HK-2 (cell line): ENCODE data around the gene SSBP3.

Experiments used
- DNase-seq: peaks from one replicate; pipeline ENCODE4 v3.0.0-alpha.2; 2018; ENCODE audit not compliant: unreplicated experiment

The SSBP3 gene

GRCh38 chr1:54284781-54285529 lies 121.2 kb downstream of the SSBP3 start:
- no peak for DNase-seq

DNA sequence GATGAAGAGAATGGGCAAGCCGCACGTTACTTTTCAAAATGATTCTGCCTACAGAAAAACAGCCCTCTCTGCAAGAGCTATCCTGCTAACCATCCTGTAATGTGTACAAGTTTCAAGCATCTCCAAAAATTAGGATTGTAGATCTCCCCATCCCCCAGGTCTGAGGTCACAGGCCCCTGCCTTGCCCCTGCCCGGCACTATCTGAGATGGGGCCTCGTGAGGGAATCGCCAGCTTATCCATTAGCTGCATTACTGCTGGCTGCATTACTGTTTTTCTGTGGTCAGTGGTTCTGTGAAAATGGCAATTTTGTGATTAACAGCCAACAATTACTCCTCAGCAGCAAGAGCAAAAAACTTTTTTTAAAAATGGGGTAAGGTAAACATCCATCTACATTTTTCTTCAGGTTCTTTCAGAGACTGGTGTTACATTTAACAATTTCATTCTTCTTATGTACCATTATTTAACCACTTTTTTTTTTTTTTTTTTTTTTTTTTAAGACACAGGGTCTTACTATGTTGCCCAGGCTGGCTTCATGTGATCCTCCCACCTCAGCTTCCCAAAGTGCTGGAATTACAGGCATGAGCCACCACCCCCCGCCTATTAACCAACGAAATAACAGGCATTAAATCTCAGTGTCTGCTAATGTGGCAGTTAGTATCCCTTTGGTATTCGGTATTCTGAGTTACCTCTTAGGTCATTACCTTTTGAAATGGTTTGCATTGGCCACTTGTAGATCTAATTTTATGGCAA lies 122.4 kb downstream of the SSBP3 start:
- no peak for DNase-seq

DNA sequence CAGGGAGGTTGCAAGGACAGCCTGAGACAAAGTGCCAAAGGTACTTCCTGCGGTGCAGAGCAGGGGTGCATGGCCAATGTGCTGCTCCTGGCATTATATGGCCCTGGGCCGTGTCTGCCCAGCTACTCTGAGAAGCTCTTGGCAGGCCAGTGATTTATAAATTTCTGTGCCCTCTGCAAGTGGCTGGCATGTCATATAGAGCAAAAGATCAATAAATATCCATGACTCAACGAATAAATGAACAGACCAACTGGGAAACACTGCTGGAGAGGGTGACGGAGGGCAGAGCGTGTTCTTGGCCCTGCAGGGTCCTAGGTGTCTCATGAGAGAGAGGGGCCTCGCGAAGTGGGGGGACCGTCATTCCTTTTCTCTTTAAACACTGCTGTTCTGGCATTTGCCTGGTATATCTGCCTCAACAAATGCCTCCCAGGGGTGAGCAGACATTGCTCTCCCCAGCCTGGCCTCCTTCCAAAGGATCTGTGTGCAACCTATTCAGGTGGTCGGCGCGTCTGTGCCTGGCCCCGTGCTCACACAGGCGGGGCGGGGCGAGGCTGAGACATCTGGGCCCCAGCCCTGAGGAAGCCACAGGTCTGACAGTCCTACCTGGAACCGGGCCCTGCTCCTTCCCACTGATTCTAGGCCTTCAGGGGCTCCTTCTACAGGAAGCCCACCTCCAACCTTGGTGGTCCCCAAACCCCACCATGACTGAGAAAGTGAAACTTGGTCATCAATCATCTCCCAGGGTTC lies 123.9 kb downstream of the SSBP3 start:
- DNase-seq = no peak

- DNase-seq = no peak
Observed at GRCh38 chr1:54280651-54281050, 125.5 kb downstream of the SSBP3 start.

DNA sequence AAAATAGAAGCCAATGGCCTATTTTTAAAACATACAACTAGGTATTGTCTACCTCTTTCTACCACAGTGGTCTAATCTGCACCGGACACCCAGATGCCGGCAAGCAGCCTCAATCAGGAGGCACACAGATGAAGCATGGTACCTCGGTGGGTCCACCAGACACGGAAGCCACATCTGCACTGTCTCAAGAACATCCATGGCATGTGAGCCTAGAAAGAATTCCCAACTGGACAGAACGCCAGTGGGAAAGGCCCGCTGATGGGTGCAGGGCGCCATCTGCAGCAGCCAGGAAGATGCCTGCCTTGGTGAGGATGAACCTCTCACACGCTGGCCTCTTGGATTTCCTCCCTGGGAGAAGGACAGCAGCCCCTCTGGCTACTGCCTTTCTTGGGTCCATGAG lies 126.7 kb downstream of the SSBP3 start:
- DNase-seq = no peak

DNA sequence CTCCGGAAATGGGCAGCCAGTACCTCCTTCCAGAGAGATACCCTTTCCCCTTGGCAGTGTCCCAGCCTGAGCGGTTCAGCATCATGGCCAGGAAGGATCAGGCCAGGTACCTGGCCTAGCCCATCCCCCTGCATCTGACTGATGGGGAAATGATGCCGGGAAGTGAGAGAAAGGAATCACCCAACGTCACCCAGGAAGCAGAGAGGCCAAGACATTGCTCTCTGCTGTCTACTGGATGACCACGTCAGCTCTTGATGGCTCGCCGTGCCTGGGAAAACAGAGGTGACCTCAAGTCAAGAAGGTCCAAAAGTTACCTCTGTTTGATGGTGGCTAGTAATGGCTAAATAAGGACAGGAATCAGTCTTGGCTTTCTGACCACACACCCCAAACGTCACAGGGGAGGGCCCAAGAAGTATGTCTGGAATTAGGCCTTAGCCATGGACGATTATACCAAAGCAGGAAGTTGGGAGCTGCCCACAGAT lies 127.2 kb downstream of the SSBP3 start:
- DNase-seq = peak; percentile 29

DNA sequence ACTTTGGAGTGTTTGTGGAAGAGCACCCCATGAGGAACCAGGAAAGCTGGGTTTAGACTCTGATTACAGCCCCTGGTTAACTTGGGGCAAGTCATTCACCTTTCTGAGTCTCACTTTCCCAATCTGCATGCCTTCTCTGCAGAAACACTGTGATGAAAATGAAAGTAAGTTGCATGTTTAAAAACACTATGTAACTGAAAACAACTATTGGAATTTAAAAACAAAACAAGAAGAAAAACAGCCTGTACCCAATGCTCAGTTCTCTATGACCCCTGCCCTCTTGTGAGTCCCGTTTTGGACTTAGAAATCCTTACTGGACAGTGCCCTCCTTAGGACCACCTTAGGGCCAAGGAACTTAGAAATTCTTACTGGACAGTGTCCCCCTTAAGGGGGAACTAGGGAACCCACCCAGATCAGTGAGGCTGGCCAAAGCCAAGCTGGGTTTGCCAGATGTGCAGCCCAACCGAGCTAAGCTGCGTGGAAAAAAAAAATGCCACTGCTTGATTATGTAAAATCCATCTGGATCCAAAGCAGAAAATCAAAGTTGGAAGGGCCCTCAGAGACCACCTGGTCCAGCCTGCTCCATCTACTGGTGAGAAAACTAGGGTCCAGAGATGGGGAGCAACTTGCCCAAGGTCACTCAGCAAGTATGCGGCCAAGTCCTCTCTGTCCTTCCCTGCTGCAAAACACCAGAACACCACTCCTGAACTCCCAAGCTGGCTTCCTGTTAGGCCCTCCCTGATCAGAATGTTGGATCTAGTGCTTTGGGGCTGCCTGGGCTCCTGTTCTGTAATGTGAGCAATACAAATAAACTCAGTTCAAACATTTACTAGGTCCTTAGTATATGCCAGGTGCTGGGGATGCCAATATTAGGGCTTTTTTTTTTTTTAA lies 128.5 kb downstream of the SSBP3 start:
- DNase-seq = no peak

- no peak for DNase-seq
Observed at GRCh38 chr1:54276617-54277450, 129.4 kb downstream of the SSBP3 start.

GRCh38 chr1:54275349-54275748 lies 130.8 kb downstream of the SSBP3 start:
- DNase-seq = no peak

DNA sequence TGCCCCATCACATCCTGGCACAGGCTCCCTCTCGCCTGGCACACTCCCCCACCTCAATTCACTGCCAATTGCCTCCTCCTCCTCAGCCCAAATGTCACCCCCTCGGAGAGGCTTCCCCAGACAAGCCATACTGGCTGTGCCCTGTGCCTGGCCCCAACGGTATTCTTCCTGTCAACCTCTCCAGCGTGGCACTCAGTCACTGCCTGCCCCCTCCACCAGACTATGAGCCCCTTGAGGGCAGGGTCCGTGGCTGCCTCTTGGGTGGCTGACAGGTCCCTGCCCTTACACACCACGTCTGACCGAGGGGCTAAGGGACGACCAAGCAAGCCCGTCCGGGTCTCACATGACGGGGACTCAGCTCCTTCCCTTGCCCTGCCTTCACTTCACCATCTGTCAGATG lies 131.3 kb downstream of the SSBP3 start:
- DNase-seq = no peak

DNA sequence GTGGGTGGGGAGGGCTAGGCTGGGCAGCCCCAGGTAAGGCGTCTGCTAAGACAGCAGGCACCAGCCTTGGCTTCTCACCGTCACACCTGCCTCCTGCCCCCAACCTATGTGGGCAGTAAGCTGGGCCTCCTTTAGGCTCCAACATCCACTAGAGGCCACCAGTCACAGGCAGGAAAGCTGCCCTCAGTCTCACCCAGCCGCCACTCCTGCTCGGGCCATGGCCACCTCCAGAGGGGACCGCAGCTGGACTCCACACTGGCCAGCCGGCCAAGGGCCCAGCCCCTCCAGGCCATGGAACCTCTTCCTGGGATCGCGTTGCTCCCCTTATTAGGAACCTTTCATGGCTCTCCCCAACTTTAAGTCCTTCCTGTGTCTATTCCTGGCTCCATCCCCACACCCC lies 131.7 kb downstream of the SSBP3 start:
- DNase-seq = peak; percentile 25

- no peak for DNase-seq
Observed at GRCh38 chr1:54273795-54274163, 132.4 kb downstream of the SSBP3 start.

DNA sequence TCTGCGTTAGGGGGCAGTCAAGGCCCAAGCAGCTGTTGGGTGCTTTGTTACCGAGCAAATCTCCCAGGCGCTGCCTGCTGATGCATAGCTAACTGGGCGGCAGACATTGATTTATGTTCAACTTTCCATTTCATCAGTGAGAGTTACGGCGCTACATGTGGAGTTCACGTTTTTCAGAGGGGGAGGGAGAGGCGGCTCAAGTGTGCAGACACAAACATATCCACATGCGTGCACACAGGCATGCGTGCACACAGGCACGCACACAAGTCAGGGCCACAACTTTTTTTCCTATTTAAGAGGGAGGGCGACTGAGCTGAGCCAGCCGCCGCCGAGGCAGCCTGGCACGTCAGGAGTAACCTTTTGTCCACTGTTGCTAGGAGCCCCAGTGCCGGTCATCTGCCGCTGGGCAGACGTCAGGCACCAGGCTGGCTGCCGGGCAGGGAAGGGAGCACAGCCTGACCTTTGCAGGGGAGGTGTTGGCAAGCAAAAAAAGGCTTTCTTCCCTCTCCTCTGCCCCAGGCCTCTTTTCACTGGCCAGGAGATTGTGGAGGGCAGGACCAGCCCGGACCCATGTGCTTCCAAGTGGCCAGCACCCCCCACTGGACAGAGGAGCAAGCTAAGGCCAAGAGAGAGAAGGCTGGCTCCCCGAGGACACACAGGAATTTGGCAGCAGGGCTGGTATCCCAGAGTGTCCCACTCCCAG lies 133.0 kb downstream of the SSBP3 start:
- DNase-seq = peak; percentile 84

- DNase-seq = no peak
Observed at GRCh38 chr1:54272772-54273091, 133.5 kb downstream of the SSBP3 start.

DNA sequence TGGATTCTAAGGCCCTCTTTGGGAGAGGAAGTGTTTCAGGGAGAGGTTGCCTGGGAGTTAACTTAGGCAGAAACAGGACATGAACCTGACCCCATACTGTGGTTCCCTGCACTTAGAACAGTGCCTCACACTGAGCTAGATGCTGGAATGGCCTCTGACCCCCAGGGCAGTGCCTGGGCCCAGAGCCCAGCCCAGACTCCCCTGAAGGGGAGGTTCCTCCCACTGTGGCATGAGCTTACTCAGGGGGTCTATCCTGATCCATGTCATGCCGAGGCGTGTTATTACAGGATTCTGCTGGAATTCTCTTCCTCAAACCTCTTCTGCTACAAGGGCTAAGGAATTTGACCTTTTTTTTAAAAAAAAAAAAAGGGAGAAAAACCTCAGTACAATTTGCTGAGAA lies 134.1 kb downstream of the SSBP3 start:
- DNase-seq = no peak

DNA sequence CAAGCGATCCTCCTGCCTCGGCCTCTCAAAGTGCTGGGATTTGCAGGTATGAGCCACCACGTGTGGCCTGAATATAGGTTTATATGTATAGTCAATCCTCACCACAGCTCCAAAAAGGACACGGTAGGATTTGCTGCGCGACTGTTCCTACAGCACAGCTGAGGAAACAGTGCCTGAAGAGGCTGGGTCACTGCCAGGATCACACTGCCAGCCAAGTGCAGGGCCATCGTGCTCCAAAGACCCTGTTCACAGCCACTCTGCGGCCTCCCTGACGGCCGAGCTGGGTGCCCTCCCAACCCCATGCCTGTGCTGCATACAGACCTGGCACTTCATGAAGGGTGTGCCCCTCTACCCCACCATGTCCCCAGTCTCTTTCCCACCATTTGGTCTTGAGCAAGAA lies 134.9 kb downstream of the SSBP3 start:
- no peak for DNase-seq

DNA sequence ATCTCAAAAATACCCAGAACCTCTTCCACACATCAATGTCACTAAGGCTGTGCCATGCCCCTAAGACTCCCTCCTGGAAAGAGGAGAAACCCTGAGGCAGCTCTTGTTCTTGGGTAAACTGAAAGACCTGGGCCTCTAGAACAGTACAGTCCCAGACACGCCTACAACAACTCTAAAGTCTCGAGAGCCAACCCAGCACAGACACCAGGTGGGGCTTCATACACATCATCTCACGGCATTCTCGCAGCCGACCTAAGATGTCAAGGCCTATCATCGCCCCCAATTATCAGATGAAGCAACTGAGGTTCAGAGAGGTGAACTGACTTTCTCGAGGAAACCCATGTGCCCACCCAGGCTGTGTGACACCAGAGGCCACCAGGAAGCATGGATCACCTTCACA lies 135.7 kb downstream of the SSBP3 start:
- DNase-seq = no peak

DNA sequence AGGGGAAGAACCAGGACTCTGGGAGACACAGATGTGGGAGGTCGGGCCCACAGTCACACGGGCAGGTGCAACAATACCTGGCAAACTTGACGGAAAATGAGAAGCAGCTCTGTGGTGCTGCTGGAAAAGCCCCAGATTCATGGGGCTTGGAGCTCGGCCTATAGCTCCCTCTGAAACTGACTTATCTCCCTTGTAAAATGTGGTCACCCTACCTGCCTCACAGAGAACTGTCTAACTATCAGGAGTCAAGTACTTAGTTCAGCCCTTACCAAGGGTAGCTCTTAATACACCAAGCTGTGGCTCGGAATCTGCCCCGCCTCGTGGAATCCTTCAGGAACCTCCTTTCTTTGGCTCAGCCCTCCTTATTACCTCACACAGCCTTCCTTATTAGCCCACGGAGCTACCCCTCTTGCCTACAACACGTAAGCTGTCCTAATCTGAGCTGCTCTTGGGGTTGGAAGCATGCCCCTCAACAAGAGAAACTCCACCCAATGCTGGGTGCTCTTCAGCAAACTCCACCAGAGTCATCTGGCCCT lies 137.4 kb downstream of the SSBP3 start:
- DNase-seq = no peak

DNA sequence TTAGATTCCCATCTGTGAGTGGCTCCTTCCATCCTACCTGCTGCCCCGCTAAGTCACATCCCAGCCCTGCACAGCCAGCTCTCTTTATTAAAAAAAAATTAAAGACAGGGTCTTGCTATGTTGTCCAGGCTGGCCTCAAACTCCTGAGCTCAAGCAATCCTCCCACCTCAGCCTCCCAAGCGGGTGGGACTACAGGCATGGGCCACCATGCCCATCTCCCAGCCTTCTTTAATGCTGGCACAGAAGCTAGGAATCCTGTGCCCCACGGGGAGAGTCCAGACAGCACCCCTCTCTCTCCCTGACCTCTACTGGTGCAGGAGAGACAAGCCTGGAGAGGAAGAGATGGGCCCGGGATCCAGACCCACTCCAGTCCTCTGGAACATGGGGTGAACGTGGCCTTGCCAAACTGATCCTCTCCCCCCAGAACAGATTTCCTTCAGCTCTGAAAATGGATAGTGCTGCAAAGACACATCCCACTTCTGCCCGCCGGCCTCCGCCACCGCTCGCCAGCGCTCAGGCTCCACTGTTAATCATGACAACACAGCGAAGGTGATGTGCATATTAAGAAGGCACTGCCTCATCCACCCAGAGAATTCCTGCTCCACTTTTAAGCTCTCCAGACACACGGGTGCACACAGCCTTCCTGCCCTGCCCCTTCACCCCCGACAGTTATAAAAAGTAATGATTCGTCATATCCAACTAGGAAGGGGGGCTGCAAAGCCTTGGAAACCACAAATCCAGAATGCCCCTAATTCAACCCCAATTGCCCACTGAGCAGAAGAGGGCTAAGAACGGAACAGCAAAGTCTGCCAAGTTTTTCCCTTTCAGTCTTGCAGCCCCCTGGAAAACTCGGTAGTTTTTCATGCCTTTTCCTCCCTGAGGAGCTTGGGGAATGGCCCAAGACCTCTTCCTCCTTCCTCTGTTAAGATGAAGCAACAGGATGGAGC lies 138.1 kb downstream of the SSBP3 start:
- DNase-seq = no peak
